ENCODE data around the gene ICAM3. TPM values are rescaled to one million over a fixed set of nuclear protein-coding genes. Genes with fewer than 3 reads are reported as not detected.

ICAM3 gene
- total and polyA plus RNA-seq, 2 of the 4 experiments (the other 2 are of a cell fraction) = 6.6 to 11.7 TPM

GRCh38 chr19:10374931-10375330 is 35.5 kb upstream of the ICAM3 start:
- Histone ChIP-seq H3K56ac (ENCODE audit: extremely low read depth, insufficient read depth, low read length) (no peak overlapping the region), H2BK15ac (ENCODE audit: low read depth, low read length) (no peak overlapping the region), H4K20me1 (ENCODE audit: insufficient read depth, low read length) (no peaks in the 10 kb centered on the region; the same call in 1 of the 2 replicates), H3K9me1 (ENCODE audit: insufficient read depth, low read length) (no peaks in the 10 kb centered on the region), H3K14ac (replicated peaks; ENCODE audit: low read depth, low read length) (no peak overlapping the region), H3K27ac (ENCODE audit: insufficient read depth, low read length) (no peak overlapping the region), H3K27me3 (ENCODE audit: control insufficient read depth, insufficient read depth, low read length) (no peaks in the 10 kb centered on the region), H2AK5ac (ENCODE audit: low read depth, low read length) (no peak overlapping the region), H4K8ac (ENCODE audit: low read depth in 2 of 2, low read length in 2 of 2) (no peak overlapping the region), H3K4me3 (ENCODE audit: insufficient read depth, low read depth, low read length) (no peak overlapping the region), H4K5ac (ENCODE audit: low read depth, low read length) (no peak overlapping the region), H3K23ac (ENCODE audit: low read depth, low read length) (no peak overlapping the region), H4K91ac (ENCODE audit: insufficient read depth, low read depth, low read length) (no peak overlapping the region), H3K18ac (ENCODE audit: low read depth, low read length) (no peak overlapping the region), H2AK9ac (replicated peaks; ENCODE audit: low read depth, low read length, poor library complexity) (no peak overlapping the region), H3K9me3 (ENCODE audit: control insufficient read depth, insufficient read depth, low read length) (no peaks in the 10 kb centered on the region), H3K79me1 (ENCODE audit: low read depth in 1 of 2, low read length in 2 of 2) (peaks cover 12 to 15% of the 10 kb centered on the region in 2 experiments), H2BK20ac (ENCODE audit: low read depth, low read length) (no peak overlapping the region), H3K9ac (ENCODE audit: low read depth, low read length) (no peak overlapping the region), H2BK5ac (ENCODE audit: low read depth, low read length, poor library complexity, severe bottlenecking) (no peak overlapping the region), H3K36me3 (ENCODE audit: control insufficient read depth, insufficient read depth, low read length) (peaks cover 31% of the 10 kb centered on the region), H3K4me2 (ENCODE audit: low read depth, low read length) (no peak overlapping the region), H3K4ac (ENCODE audit: low read depth, low read length) (no peak overlapping the region), H2BK120ac (ENCODE audit: low read depth, low read length) (no peak overlapping the region), H2AFZ (replicated peaks; ENCODE audit: low read length, poor library complexity) (no peak overlapping the region), H3K4me1 (ENCODE audit: control insufficient read depth, insufficient read depth, low read length) (peaks cover 2% of the 10 kb centered on the region)
- ChIA-PET CTCF (interaction anchor here (0.6 kb wide), 1 partner anchor 366 kb away, joined by 3 read pairs; no protein-coding TSS in a partner anchor), POLR2A (ENCODE audit: unreplicated experiment) (no interaction called here)
- intact Hi-C loops (cut with micrococcal nuclease) (no loop called here), in situ Hi-C loops (cut with MboI; ENCODE audit: low sequenced_read_pairs) (no loop called here), dilution Hi-C loops (cut with HindIII; ENCODE audit: low sequenced_read_pairs, unreplicated experiment) (no loop called here)
- ATAC-seq (ENCODE audit: low read depth) (no peak), DNase-seq (no peak)
- TF ChIP-seq MAFK (IDR thresholded peaks at IDR 0.05; ENCODE audit: low read depth, low read length) (no peak), SMC3 (IDR thresholded peaks at IDR 0.05; ENCODE audit: low read depth, low read length) (no peak), BHLHE40 (IDR thresholded peaks at IDR 0.05; ENCODE audit: low read depth, low read length) (no peak), RAD21 (IDR thresholded peaks at IDR 0.05; ENCODE audit: low read length) (no peak), RCOR1 (IDR thresholded peaks at IDR 0.05; ENCODE audit: insufficient replicate concordance, low read length) (no peak), RFX5 (IDR thresholded peaks at IDR 0.05; ENCODE audit: low read depth, low read length) (no peak)
- WGBS, 2 experiments (ENCODE audit: extremely low coverage in 2 of 2, insufficient read length in 1 of 2) = 96% methylated on average over 3 of the region's 5 CpGs; no CpG with 5 or more reads in 1 of the 2 experiments
- BruUV-seq (replicated peaks) = no TSS peak
